Stimulated activated CD4-positive, alpha-beta T cell treated with anti-CD3 and anti-CD28 coated beads, TNF-alpha, amount 100 ng/mL, for 48 hours (primary cell): Measurements from ENCODE around the gene DOCK9.
"Not testable (repeated sequence)": the region's sequence is repeated elsewhere in the genome, so short reads cannot be mapped to it uniquely, and the experiment has no call there.

Experiments used
- DNase-seq, 3 donors: peaks; one replicate each; pipeline ENCODE4 v3.0.0-alpha.2; 2020; ENCODE audit warnings: low read depth in 3 of 3

Gene DOCK9

DNA sequence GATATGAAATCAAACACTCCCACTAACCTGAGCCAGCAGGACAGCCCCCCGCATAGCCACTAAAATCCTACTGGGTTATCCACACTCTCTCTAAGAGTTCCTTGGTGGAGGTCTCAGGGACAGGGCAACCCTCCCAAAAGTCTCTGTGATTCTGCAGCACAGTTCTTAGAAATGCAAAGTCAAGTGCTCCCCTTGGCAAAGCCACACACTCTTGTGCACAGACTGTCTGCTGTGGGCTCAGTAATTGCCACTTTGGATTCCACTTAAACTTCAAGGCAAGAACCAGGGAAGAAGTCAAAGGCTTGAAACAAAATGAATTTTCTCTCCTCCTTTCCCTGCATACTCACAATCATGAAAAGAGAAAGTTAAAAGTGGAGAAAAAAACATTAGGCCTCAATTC, 61.5 kb downstream of the DOCK9 start:
- no peak for DNase-seq

DNA sequence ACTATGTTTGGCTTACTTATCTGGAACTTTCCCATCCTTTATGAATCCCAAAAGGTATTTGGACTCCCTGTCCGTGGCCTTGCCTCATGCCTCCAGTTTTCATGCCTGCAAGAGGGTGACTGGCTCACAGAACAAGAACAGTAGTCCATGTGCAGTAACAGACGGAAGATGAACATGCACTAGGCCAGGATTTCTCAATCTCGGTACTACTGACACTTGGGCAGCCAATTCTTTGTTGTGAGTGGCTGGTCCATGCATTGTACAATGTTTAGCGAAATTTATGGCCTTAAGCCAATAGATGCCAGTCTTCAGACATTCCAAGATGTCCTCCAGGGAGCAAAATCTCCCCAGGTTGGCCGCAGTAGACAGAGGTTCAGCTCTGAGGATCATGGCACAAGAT, 61.9 kb downstream of the DOCK9 start:
- DNase-seq = no peak

- no peak for DNase-seq
These were observed 62.3 kb downstream of the DOCK9 start for GRCh38 chr13:98915563-98915962.

DNA sequence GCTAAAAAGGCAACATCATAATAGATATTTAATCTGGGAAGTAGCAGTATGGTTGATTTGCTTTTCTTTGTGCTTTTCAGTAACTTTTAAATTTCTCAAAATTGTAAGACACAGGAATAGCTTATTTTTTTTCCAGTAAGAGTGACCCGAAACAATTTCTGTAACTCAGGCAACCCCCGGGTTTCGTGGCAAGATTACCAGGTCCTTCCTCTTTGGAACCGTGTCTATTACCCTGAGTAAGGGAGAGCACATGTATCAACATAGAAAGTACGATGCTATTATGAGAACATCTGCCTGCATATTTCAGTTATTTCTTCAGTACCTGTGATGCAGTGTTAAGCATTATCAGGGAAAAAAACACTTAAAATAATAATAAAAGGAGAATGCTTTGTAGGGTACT, 64.1 kb downstream of the DOCK9 start:
- DNase-seq = no peak

- DNase-seq = no peak
These were observed 65.0 kb downstream of the DOCK9 start for GRCh38 chr13:98912846-98913245.

DNA sequence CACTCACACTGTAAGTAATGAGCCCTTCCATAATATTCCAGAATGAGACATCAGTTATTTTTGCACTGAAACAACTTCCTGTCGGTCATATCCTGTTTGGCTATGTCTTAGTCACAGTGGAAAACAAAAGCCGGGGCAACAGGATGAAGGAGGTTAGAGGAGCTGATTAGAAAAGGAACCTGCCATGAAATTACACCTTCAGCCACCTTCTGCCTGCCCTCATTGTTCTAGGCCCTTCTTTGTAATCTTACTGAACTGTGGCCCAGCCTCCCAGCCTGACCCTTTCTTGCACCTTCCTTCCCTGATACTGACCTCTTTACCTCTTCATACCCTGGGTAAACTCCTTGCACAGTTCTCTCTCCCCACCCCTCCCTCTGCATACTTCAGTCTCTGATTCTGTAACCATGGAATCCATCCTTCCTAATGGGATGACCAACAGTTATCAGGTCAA, 67.3 kb downstream of the DOCK9 start:
- no peak for DNase-seq

GRCh38 chr13:98909016-98909415, 68.8 kb downstream of the DOCK9 start:
- DNase-seq = no peak

- DNase-seq = no peak
These were observed 70.9 kb downstream of the DOCK9 start for GRCh38 chr13:98906746-98907502.

- DNase-seq = no peak
These were observed 72.7 kb downstream of the DOCK9 start for GRCh38 chr13:98905199-98905598.

- no peak for DNase-seq
These were observed 77.4 kb downstream of the DOCK9 start for GRCh38 chr13:98900442-98900841.

GRCh38 chr13:98897706-98898105, 80.2 kb downstream of the DOCK9 start:
- DNase-seq = no peak

- no peak for DNase-seq
These were observed 81.1 kb downstream of the DOCK9 start for GRCh38 chr13:98896868-98897144.

GRCh38 chr13:98896083-98896867, 81.6 kb downstream of the DOCK9 start:
- no peak for DNase-seq

GRCh38 chr13:98894814-98895213, 83.0 kb downstream of the DOCK9 start:
- not testable (repeated sequence) for DNase-seq

- no peak for DNase-seq
These were observed 84.5 kb downstream of the DOCK9 start for GRCh38 chr13:98893371-98893770.

- no peak for DNase-seq
These were observed 85.0 kb downstream of the DOCK9 start for GRCh38 chr13:98892821-98893220.

DNA sequence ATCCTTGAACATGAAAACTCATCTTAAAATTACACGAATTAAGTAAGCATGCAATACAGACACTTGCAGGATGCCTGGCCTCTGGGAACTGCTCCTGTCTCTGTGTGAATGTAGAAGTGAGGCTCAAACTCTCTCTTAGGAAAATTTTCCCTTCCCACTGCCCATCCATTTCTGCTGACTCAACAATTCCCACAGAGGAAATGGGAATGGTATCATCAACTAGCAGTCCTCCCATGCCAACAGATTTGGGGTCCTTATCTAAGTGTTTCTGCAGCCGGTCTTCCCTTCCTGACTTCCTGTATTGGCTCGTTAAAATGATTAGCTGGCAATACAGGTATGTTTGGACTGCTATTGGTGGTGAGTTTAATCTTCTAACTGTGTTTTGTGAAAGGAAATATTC, 85.8 kb downstream of the DOCK9 start:
- DNase-seq = no peak

- DNase-seq = no peak
These were observed 86.9 kb downstream of the DOCK9 start for GRCh38 chr13:98890925-98891324.

DNA sequence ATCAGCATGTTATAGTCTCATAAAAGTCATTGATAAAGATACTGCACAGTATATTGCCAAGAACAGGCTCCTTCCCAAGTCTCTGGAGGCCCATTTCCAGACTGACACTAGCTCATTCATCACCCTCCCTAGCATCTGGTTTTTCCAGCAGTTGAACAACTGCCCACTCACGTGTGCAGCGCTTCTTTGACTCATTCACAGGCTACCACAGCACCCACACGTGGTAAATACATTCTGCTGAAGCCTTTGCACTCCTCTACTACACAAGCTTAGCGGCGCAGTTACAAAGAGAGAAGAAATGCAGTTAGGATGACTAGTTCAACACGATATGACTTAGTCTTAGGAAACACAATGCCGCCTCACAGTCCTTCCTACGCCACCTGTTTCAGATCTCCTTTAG, 87.7 kb downstream of the DOCK9 start:
- DNase-seq = peak; percentile 13 to 48 (median 37)

DNA sequence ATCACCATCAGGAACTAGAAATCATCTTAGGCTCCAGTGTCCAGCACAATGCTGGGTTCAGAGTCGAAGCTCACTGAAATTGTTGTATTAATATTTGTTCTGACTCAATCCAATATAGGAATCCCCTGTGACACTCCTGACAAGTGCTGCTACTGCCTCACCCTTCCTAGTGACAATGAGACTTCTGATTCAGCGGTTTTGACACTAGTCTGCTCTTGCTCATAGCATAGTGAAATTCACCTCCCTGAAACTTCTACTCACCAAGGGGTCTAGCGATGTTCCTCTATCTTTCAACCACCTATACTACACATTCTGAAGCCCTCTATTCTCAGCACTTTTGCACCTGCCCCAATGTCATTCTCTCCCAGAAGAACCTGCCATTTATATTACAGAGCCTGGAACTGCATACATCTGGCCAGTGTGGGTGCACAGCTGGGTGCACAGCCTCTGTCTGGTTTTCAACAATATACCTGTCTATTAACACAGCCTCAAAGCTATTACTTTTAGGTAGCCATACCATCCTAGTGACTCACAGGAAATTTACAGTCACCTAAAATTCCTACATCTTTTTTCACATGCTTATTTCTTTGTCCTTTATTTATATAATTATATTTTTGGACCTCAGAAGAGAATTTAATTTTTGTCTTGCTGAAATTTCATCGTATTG, 88.3 kb downstream of the DOCK9 start:
- DNase-seq = no peak

GRCh38 chr13:98888890-98889279, 89.0 kb downstream of the DOCK9 start:
- no peak for DNase-seq

- no peak for DNase-seq
These were observed 89.5 kb downstream of the DOCK9 start for GRCh38 chr13:98888222-98888889.
